Tibial nerve (tissue), 4 donors: ENCODE results near the gene PPM1M. TPM values are rescaled to one million over a fixed set of nuclear protein-coding genes. Genes with fewer than 3 reads are reported as not detected.
"Not testable (repeated sequence)": the region's sequence is repeated elsewhere in the genome, so short reads cannot be mapped to it uniquely, and the experiment has no call there.

Source experiments
- DNase-seq, 2 donors: peaks; one replicate each; pipeline ENCODE4 v3.0.0-alpha.2; 2019; ENCODE audit warnings: low spot score in 2 of 2
- H3K27ac ChIP-seq, 4 donors: fragments of 200-600 bp; sonication (generic) in 3 of 4; one replicate each; pipeline ENCODE4 v1.5.1; 2017 to 2019; ENCODE audit warnings: mild to moderate bottlenecking in 1 of 4
- H3K27me3 ChIP-seq, 2 donors: fragments of 200-600 bp; sonication (generic) in 1 of 2; one replicate each; pipeline versions ENCODE4 v1.5.1 to v1.6.0; 2017 to 2019
- H3K36me3 ChIP-seq, 3 donors: fragments of 200-600 bp; sonication (generic); one replicate each; pipeline ENCODE4 v1.5.1; 2018 to 2019
- H3K4me1 ChIP-seq, 4 donors: fragments of 200-600 bp; sonication (generic) in 3 of 4; one replicate each; pipeline ENCODE4 v1.5.1; 2017 to 2019
- H3K4me3 ChIP-seq, 4 donors: fragments of 200-600 bp; sonication (generic) in 3 of 4; one replicate each; pipeline ENCODE4 v1.5.1; 2017 to 2019; ENCODE audit warnings: mild to moderate bottlenecking in 1 of 4, moderate library complexity in 1 of 4
- H3K9me3 ChIP-seq, 4 donors: fragments of 200-600 bp; sonication (generic) in 3 of 4; one replicate each; pipeline ENCODE4 v1.5.1; 2017 to 2019
- CTCF ChIP-seq, 5 experiments: fragments of 200-600 bp in 3 of 5; fragments of 450-650 bp in 2 of 5; sonication (generic) in 3 of 5; IDR thresholded peaks; one replicate each; pipeline ENCODE4 v1.5.1; 2016 to 2019; ENCODE audit warnings: antibody characterized with exemption in 5 of 5, mild to moderate bottlenecking in 3 of 5, moderate library complexity in 2 of 5
- EP300 ChIP-seq, 2 donors: sonication (generic); formaldehyde crosslinking; IDR thresholded peaks; one replicate each; pipeline ENCODE4 v1.6.1; 2017; ENCODE audit warnings: antibody characterized with exemption in 2 of 2, mild to moderate bottlenecking in 1 of 2
- POLR2A ChIP-seq, 2 donors: fragments of 450-650 bp; IDR thresholded peaks; one replicate each; pipeline ENCODE4 v1.6.1; 2017; ENCODE audit warnings: antibody characterized with exemption in 2 of 2, mild to moderate bottlenecking in 2 of 2, moderate library complexity in 2 of 2
- WGBS, 2 donors: methylation state at CpG; one replicate each; pipeline ENCODE4 v1.1.5; 2018; 5-methylcytosine and 5-hydroxymethylcytosine counted together
- total RNA-seq, 4 donors: library from RNA; depleted of rRNA; stranded (reverse); fragments of >200 nt; gene quantifications; one replicate each; pipeline ENCODE4 v1.1.0, GENCODE V29; 2016

Gene PPM1M
- total RNA-seq, 4 donors from 2014 or later, result 25.8 to 35.1 (median 27.8) TPM

DNA sequence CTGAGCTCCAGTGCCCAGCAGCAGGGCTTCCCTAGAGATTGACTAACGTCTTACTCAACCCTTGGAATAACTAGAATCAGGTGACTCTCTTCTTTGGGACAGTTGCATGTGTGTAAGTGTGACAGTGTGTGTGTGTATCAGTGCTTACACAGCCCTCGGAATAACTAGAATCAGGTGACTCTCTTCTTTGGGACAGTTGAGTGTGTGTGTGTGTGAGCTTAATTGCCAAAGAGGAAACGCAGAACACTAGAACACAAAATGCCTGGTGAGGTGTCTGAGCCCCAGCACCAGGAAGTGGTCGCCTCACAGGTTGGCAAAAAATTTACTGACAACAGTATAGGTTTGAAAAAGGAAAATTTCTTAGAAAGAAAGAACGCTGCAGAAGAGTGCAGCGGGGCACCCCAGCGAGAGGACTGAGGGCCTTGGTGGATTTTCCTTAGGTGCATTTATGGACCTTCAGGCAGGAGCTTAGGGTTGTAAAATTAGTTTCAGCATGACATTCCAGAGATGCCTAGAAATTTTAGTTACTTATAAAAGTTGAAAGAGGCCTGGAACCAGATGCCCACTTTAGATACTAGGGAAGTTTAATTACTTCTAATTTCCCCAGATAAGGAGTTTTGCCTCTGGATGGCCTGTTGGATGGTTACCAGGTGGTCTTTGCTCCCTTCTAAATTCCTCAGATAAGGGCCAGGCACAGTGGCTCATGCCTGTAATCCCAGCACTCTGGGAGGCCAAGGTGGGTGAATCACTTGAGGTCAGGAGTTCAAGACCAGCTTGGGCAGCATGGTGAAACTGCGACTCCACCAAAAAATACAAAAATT lies 36.6 kb downstream of the PPM1M start:
- H3K4me1 ChIP-seq, result peaks cover 0 to 29% (median 19%) of the 10 kb centered on the region in 4 donors
- no peaks in the 10 kb centered on the region for H3K9me3 ChIP-seq
- WGBS, 2 donors, result 60 to 63% methylated on average over 8 of the region's 8 CpGs
- peaks cover 0 to 19% (median 0%) of the 10 kb centered on the region in 3 donors for H3K36me3 ChIP-seq
- no peaks in the 10 kb centered on the region for H3K27me3 ChIP-seq
- peak overlapping the region in 1 of 4 donors; percentile 29 for H3K27ac ChIP-seq
- H3K4me3 ChIP-seq, result no peak overlapping the region
- TF ChIP-seq POLR2A (IDR thresholded peaks at IDR 0.05) (no peak), EP300 (IDR thresholded peaks at IDR 0.05) (no peak), CTCF (IDR thresholded peaks at IDR 0.05) (no peak)
- DNase-seq, result no peak

GRCh38 chr3:52283306-52283705 lies 37.7 kb downstream of the PPM1M start:
- Histone ChIP-seq H3K4me1 (peaks cover 0 to 31% (median 19%) of the 10 kb centered on the region in 4 donors), H3K9me3 (no peaks in the 10 kb centered on the region), H3K36me3 (peaks cover 0 to 19% (median 0%) of the 10 kb centered on the region in 3 donors), H3K27me3 (no peaks in the 10 kb centered on the region), H3K27ac (no peak overlapping the region), H3K4me3 (no peak overlapping the region)
- 23 to 35% methylated on average over 1 of the region's 1 CpG for WGBS, 2 donors
- no peak for DNase-seq
- no peak for TF ChIP-seq POLR2A (IDR thresholded peaks at IDR 0.05)
- no peak for TF ChIP-seq EP300 (IDR thresholded peaks at IDR 0.05)
- no peak for TF ChIP-seq CTCF (IDR thresholded peaks at IDR 0.05)

- not testable (repeated sequence) for H3K27me3 ChIP-seq
Observed at GRCh38 chr3:52284051-52284450, 38.5 kb downstream of the PPM1M start.

DNA sequence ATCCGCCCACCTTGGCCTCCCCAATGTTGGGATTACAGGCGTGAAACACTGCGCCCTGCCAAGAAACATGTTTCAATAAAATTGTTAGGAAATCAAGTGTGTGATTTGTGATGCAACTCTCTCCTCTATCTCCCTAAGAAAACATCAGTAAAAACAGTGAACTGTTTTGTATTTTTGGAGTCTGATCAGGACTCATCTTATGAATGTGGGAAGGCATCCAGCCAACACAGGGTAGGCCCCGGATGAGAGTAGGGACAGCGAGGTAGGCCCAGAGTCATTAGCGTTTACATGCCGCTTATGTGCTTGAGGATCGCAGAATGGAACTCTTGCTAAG lies 41.2 kb downstream of the PPM1M start:
- peak in 1 of 2 donors; percentile 51 for TF ChIP-seq EP300 (IDR thresholded peaks at IDR 0.05)
- no peak for TF ChIP-seq CTCF (IDR thresholded peaks at IDR 0.05)
- Histone ChIP-seq H3K27me3 (no peaks in the 10 kb centered on the region), H3K36me3 (peaks cover 0 to 35% (median 0%) of the 10 kb centered on the region in 3 donors), H3K9me3 (no peaks in the 10 kb centered on the region), H3K4me3 (peak overlapping the region; percentile 72 to 94 (median 78)), H3K27ac (peak overlapping the region in 3 of 4 donors; percentile 98 to 100 (median 98)), H3K4me1 (peaks cover 0 to 26% (median 15%) of the 10 kb centered on the region in 4 donors)
- no peak for DNase-seq
- WGBS, 2 donors, result 62 to 72% methylated on average over 8 of the region's 8 CpGs

More at GRCh38 chr3:52284051-52284450, 38.5 kb downstream of the PPM1M start:
- not testable (repeated sequence) for H3K4me3 ChIP-seq, H3K27ac ChIP-seq, DNase-seq, H3K9me3 ChIP-seq
- WGBS, 2 donors, result 90 to 93% methylated on average over 4 of the region's 4 CpGs
- Histone ChIP-seq H3K36me3 (peaks cover 0 to 19% (median 0%) of the 10 kb centered on the region in 3 donors), H3K4me1 (peaks cover 0 to 36% (median 22%) of the 10 kb centered on the region in 4 donors)

DNA sequence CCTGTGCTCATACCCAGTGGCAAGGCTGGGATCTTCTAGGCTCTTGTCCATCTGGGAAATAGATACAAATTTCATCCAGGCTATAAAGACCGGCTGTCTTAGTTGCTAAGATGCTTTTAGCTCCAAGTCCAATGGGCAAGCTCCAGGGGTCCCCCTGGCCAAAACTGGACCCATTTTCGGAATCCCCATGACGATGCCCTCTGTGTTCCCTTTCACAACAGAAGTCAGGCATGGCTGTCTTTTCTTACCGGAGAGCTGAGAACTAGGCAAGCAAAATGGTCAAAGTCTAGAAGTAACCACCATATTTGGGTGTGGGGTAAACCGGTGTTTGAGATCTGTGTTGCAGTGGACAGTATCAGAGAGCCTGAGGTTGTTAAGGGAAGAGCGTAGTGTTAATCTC lies 43.1 kb downstream of the PPM1M start:
- 91 to 95% methylated on average over 6 of the region's 6 CpGs for WGBS, 2 donors
- Histone ChIP-seq H3K27ac (peak overlapping the region in 2 of 4 donors; percentile 98), H3K36me3 (peaks cover 0 to 45% (median 11%) of the 10 kb centered on the region in 3 donors), H3K27me3 (no peaks in the 10 kb centered on the region), H3K4me3 (peak overlapping the region in 2 of 4 donors; percentile 76 to 79), H3K4me1 (peaks cover 0 to 26% (median 14%) of the 10 kb centered on the region in 4 donors), H3K9me3 (no peaks in the 10 kb centered on the region)
- no peak for DNase-seq
- TF ChIP-seq CTCF (IDR thresholded peaks at IDR 0.05) (no peak), POLR2A (IDR thresholded peaks at IDR 0.05) (no peak), EP300 (IDR thresholded peaks at IDR 0.05) (no peak)
